Hematopoietic multipotent progenitor cell (in vitro differentiated cells): ENCODE results near the gene FOXN1. TPM values are rescaled to one million over a fixed set of nuclear protein-coding genes. Genes with fewer than 3 reads are reported as not detected.
"Not testable (repeated sequence)": the region's sequence is repeated elsewhere in the genome, so short reads cannot be mapped to it uniquely, and the experiment has no call there.

Source experiments
- DNase-seq, 3 donors: peaks; one replicate each; pipeline ENCODE4 v3.0.0-alpha.2; 2011 to 2015; ENCODE audit warnings: low read depth in 2 of 3, low spot score in 2 of 3
- total RNA-seq: library from RNA; depleted of rRNA; stranded (reverse); fragments of >200 nt; gene quantifications from one replicate; pipeline ENCODE4 v1.2.3, GENCODE V29; 2012

The FOXN1 gene, protein sequence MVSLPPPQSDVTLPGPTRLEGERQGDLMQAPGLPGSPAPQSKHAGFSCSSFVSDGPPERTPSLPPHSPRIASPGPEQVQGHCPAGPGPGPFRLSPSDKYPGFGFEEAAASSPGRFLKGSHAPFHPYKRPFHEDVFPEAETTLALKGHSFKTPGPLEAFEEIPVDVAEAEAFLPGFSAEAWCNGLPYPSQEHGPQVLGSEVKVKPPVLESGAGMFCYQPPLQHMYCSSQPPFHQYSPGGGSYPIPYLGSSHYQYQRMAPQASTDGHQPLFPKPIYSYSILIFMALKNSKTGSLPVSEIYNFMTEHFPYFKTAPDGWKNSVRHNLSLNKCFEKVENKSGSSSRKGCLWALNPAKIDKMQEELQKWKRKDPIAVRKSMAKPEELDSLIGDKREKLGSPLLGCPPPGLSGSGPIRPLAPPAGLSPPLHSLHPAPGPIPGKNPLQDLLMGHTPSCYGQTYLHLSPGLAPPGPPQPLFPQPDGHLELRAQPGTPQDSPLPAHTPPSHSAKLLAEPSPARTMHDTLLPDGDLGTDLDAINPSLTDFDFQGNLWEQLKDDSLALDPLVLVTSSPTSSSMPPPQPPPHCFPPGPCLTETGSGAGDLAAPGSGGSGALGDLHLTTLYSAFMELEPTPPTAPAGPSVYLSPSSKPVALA
- total RNA-seq: not detected

DNA sequence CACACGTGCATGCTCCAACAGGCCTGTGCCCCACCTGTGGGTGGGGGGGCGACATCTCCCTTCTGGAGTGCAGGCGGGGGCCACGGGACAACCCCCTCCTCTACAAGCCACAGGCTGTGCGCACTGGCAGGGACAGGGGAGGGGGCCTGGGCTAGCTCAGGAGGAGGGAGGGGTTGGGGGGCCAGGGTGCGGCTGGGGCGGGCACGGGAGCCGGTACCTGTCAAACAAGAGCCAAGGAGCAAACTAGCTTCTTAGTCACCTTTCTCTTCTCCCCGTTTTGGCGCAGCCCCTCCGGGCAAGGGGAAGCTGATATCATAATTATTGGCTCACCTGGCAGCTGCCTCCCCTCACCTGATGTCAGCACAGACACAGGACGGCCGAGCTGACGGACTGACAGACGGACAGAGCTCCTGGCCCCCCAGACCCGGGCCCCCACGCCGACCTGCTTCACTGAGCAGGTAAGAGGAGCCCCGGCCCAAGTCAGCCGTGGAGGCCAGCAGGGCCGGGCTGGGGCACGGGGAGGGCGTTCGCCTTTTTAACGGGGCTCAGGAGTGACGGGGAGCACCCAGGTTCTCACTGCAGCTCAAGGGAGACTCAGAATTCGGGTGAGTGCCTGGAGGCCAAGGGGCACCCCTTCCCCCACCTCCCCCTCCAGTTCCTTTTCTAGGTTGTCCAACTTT, at the start of gene FOXN1:
Gene FOXN1 (plus strand): TSS at position 363 of the 680 bp plus-strand sequence. CDS start 17,622 bp downstream, outside the sequence.
- no peak for DNase-seq

DNA sequence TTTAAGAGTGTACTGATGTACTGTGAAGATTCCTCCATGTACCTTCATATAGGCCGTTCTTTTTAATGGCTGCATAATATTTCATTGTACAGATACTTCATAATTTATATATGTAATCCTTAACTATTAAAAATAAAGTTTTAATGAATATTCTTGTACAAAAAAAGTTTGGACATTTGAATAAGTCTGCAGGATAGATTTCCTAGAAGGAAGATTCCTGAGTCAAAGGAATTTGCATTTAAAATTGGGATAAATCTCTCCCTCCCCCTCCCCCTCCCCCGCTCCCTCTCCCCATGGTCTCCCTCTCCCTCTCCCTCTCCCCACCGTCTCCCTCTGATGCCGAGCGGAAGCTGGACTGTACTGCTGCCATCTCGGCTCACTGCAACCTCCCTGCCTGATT, 48.3 kb upstream of the FOXN1 start:
- no peak for DNase-seq

DNA sequence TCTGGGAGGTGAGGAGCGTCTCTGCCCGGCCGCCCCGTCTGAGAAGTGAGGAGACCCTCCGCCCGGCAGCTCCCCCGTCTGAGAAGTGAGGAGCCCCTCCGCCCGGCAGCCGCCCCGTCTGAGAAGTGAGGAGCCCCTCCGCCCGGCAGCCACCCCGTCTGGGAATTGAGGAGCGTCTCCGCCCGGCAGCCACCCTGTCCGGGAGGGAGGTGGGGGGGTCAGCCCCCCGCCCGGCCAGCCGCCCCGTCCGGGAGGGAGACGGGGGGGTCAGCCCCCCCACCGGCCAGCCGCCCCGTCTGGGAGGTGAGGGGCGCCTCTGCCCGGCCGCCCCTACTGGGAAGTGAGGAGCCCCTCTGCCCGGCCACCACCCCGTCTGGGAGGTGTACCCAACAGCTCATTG, 47.3 kb upstream of the FOXN1 start:
- not testable (repeated sequence) for DNase-seq

DNA sequence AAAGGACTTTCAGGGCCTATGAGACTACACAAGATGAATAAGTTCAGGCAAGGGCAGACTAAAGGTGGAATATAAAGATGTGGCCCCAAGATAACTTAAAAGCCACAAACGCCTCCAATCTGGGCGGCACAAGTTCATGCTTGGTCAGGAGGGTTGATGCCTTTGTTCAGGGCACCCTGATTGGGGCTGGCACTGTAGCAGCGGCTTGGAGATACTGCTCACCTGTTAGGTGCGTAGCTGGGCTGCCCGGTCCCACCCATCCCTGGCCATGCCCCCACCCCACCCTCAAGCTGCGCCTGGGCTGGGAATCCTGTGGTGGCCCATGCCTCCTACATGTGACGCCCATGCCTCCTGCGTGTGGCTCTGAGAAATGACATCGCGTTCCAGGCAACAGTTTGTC, 45.2 kb upstream of the FOXN1 start:
- no peak for DNase-seq

DNA sequence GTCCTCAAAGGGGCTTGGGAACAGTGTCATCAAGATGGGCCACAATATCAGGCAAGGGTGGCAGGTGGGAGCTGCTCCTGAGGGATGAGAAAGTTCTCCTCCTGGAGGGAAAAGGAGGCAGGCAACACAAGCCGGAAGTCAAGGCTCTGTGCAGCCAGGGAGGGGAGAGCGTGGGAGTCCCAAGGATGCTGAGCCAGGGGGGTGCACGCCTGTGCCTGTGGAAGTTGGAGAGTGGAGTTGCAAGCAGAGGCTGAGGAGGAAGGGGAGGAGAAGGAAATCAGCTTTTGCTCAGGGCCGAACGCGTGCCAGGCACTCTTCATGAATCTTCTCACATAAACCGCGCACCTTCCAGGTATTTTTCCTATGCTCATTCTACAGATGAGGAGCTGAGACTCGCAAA, 40.1 kb upstream of the FOXN1 start:
- no peak for DNase-seq

DNA sequence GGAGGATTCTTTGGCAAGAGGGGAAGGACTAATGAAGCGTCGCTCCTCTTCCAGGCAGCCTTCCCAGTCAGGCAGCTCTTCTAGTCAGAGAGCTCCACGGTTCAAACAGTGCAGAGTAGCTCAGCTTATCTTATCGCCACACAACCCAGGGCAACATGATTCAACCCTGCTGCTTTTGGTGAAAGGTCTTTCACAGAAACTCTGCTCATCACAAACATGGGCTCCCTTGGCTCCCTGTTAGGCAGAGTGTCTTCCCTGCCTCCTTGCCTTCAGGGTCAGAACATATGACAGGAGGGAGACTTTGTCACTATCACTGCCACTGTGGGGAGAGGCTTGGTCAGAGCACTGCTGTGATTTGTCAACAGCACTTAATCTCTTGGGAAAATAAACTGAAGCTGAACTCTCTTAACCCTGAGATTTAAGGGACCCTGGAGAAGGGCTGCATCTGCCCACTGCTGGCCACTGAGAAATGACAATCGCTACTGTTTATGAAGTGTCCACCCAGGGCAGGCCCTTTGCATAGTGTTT, 39.6 kb upstream of the FOXN1 start:
- DNase-seq: no peak

DNA sequence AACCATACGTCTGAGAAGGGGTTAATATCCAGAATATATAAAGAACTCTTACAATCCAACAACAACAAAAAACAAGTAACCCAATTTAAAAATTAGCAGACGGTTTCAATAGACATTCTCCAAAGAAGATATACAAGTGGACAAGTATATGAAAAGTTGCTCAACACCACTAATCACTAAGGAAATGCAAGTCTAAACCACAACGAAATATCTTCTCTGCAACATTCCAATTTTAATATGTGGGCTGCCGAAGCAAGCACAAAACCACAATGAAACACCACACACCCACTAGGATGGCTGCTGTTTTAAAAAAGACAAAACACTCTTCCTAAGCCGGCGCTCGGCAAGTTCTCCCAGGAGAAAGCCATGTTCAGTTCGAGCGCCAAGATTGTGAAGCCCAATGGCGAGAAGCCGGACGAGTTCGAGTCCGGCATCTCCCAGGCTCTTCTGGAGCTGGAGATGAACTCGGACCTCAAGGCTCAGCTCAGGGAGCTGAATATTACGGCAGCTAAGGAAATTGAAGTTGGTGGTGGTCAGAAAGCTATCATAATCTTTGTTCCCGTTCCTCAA, 38.6 kb upstream of the FOXN1 start:
- DNase-seq: peak in 1 of 3 donors; percentile 17

DNA sequence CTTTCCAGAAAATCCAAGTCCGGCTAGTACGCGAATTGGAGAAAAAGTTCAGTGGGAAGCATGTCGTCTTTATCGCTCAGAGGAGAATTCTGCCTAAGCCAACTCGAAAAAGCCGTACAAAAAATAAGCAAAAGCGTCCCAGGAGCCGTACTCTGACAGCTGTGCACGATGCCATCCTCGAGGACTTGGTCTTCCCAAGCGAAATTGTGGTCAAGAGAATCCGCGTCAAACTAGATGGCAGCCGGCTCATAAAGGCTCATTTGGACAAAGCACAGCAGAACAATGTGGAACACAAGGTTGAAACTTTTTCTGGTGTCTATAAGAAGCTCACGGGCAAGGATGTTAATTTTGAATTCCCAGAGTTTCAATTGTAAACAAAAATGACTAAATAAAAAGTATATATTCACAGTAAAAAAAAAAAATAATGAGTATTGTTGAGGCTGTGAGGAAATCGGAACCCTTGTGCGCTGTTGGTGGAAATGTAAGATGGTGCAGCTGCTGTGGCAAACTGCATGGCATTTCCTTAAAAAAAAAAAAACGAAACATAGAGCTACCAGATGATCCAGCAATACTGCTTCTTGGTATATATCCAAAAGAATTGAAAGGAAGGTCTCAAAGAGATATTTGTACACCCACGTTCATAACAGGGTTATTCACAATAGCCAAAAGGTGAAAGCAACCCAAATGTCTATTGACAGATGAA, 38.0 kb upstream of the FOXN1 start:
- DNase-seq: not testable (repeated sequence)

DNA sequence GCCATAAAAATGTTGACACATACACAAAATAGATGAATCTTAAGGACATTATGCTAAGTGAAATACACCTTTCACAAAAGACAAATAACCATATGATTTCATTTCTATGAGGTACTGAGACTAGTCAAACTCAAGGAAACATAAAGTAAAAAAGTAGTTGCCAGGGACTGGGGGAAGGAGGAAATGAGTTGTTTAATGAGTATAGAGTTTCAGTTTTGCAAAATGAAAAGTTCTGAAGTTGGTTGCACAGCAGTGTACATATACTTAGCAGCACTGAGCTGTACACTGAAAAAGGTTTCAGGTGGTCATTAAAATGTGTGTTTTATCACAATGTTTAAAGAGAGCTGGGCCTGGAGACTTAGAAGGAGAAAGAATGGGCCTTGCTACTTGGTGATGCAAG, 37.4 kb upstream of the FOXN1 start:
- no peak for DNase-seq

DNA sequence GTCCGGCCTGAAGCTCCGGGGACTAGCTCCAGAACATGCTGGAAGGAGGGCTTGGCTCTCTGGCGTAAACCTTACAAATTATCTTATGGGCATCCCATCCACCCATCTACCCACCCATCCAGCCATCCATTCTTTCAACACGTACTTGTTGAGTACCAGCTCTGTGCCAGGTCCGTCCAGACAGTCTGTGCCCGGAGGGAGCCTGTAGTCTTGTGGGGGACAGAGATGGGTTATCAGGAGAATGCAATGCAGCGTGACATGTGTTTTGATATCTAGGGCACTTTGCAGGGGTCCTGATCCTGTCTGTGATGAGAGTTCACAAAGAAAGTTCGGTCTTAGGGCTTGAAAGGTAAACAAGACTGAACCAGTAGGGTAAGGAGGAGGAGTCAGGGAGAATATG, 36.8 kb upstream of the FOXN1 start:
- no peak for DNase-seq

DNA sequence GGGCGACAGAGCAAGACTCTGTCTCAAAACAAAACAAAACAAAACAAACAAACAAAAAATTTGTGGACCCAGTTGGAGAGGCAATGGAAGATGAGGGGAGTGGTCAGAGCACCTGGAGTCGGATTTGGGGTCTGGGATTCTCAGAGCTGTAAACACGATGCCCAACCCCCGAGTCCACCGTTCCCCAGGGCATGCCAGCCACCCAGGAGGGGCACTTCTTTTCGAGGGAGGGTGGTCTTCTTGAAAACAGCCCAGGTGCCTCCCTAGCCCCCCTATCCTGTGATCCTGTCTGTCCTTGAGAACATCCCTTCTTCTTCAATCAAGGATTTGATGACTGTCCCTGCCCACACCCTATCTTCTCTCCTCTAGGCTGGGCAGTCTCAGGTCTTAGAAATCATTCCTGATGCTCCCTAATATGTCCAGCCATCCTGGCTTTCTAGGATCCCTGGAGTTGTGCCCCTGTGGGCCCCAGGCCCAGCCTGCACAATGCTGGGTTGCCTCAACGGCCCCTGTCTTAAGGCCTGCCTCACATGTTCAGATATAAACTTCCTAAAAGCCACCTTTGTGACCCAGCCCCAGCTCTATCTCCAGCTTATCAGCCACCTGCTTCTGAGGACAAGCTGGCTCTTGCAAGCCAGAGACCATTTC, 35.8 kb upstream of the FOXN1 start:
- DNase-seq: no peak

DNA sequence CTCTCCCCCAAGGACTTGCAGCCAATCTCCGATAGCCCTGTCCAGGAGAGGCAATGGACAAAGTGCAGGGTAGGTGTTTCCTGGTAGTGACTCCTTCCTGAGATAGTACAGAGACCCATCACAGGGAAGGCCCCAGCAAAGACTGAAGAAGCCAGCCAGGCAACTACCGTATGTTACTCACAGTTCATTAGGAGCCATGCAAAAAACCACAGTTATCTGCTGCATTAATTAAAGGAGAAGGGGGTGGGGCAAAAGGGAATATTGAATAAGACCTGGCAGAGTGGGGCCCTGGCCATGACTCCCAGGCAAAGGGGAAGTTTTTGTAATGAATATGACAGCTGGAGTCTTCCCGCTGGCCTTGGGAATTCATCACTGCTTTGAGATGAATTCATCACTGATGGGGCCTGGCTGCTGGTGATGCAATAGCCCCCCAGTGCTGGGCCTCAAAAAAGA, 35.2 kb upstream of the FOXN1 start:
- no peak for DNase-seq

DNA sequence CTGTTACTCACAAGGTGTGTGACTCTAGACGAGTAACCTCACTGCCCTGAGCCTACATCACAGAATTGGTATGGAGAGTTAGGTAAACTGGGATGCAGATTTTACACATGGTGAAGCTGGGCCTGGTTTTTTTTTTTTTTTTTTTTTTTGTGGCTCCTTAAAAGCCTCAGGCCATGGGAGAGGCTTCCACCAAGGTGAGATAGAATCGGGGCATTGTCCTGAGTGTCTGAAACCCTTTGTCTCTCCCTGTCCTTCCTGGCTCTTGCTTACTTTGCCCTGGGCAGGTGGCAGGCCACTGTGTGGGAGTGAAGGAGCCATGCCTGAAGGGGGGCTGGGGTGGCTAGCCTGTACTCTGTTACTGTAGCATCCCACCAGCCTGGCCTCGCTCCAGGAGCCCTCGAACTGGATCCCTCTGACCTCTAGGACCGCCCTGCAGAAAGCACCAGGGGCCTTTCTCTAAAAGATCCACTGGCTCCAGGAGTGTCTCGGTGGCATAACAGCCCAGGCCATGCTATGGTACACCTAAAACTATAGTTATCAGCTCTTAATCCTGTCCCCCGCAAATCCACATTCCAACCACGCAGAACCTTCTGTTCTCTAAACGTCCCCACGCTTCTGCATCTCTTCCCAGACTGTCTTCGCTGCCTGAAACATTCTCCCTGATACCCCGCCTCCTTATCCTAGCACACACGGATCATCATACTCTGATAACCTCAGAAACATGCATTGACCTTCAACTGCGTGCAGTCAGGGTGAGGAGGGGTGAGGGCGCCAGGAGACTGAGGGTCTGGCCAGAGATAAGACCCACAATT, 34.4 kb upstream of the FOXN1 start:
- DNase-seq: no peak

DNA sequence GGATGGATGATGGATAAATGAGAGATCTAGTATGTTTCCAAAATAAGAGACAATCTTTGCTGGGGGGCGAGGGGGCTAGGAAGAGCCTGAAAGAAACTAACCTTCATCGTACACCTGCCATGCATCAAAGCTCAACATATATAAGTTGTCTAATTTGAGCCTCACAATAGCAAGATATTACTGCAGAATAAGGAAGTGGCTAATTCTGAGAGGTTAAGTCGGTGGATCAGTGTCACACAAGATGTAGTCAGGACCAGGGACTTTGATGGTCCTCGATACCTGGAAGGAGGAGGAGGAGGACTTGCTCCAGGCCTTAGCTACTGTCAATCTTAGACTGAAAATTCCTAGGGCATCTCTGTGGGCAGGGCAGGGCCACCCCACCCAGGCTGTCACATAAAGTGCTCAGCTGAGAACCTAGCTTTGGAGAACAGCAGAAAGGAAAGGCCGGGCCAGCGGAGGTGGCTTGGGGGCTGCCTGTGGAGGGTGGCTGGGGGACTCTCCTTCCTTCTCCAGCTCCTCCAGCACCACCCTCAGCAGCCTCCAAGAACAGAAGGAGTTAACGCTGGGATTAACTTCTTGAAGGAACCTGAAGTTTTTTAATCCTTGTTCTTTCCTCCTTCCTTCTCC, 33.2 kb upstream of the FOXN1 start:
- no peak for DNase-seq

DNA sequence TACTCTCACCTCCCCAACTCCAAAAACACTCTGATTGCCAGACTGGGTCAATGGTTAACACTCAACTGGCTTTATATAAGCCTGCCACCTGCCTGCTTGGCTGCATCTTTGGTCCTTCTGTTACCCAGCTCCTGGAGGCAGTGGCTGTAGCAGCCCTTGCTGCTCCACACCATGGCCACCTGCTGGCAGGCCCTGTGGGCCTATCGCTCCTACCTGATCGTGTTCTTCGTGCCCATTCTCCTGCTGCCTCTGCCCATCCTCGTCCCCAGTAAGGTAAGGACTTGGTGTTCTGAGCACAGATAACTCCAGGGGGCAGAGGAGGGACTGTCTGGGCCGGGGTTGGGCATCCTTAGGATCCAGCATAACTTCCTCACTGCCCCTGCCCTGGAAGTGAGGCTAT, 32.6 kb upstream of the FOXN1 start, which contains the start of gene SLC13A2:
Gene SLC13A2 (plus strand): TSS at position 103 of the 400 bp plus-strand sequence. CDS start 69 bp downstream, at position 172.
- DNase-seq: no peak

DNA sequence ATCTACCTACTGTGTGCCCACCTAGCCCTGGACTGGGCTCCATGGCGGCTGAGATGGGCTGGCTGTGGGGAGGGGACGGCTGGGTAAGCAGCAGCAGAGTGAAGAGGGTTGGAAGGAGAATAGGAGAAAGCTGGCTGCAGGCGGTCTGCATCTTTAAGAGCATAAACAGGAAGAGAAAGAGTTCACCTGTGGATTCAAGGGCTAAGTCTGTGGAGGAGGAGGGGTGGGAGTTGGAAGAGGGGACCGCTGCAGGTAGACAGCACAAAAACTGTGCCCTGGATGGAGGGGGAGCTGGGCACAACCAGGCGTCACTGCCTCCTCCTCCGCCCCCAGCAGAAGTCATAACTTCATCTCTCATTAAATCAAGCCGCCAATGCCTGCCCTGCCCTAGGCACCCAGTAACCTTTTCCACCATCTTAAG, 32.0 kb upstream of the FOXN1 start:
- no peak for DNase-seq

DNA sequence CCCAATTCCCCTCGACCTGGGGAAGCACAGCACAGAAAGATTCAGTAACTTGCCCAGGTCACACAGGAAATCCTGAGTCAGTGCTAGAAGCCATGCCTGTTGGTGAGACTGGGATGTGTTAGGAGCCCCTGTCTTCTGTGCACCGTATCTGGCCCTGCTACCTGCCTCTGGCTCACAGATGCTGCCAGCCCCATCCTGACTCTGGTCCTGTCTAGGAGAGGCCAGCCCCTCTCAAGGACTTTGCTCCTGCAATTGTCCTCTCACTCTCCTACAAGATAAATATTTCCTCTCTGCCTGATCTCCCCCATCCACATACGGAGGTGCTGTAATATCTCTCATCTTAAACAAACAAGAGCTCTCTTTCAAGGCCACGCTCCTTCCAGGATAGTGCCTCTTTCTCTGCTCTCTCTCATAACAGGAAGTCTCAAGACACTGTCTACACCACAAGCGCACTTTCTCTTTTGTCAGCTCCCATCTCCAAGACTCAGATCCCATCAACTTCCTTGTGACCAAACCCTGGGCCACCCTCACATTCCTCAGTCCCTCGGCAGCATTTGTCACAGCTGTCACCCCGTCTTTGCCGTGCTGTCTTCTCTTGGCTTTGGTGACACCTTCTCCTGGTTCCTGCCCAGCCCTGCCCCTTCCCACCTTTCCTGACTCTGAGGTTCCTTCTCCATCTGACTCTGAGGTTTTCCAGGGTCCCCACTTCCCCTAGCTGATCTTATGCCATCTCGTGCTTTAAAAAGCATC, 30.8 kb upstream of the FOXN1 start:
- DNase-seq: no peak
